Mesothelial cell of epicardium (in vitro differentiated cells): ENCODE data around the gene MBOAT7. TPM values are rescaled to one million over a fixed set of nuclear protein-coding genes. Genes with fewer than 3 reads are reported as not detected.

Experiments
- DNase-seq, 2 experiments: peaks; one replicate each; pipeline ENCODE4 v3.0.0; 2021; ENCODE audit warnings: low spot score in 2 of 2; ENCODE audit not compliant: unreplicated experiment in 2 of 2
- H3K27ac Mint-ChIP-seq: 2 replicates; pipeline ENCODE4 v1.8.0; 2021; ENCODE audit warnings: mixed read lengths
- H3K27me3 Mint-ChIP-seq: 2 replicates; pipeline ENCODE4 v1.8.0; 2021; ENCODE audit warnings: low read depth, mixed read lengths
- H3K36me3 Mint-ChIP-seq: 2 replicates; pipeline ENCODE4 v1.8.0; 2021; ENCODE audit warnings: mixed read lengths
- H3K4me1 Mint-ChIP-seq: 2 replicates; pipeline ENCODE4 v1.8.0; 2021; ENCODE audit warnings: mixed read lengths
- H3K4me3 Mint-ChIP-seq: 2 replicates; pipeline ENCODE4 v1.8.0; 2021; ENCODE audit warnings: mild to moderate bottlenecking, moderate library complexity, mixed read lengths
- H3K9me3 Mint-ChIP-seq: 2 replicates; pipeline ENCODE4 v1.8.0; 2021; ENCODE audit warnings: mixed read lengths
- CTCF ChIP-seq: fragments of 200-600 bp; sonication (generic); IDR thresholded peaks from one replicate; pipeline ENCODE4 v1.5.0; 2021; ENCODE audit warnings: antibody characterized with exemption; ENCODE audit not compliant: unreplicated experiment
- total RNA-seq: library from RNA; stranded (reverse); gene quantifications from 3 replicates; pipeline ENCODE4 v1.2.1, GENCODE V29; 2021

Gene MBOAT7
- total RNA-seq, 1 donor from 2014 or later: 113 TPM

GRCh38 chr19:54193011-54193410 lies 3.6 kb upstream of the MBOAT7 start:
- Mint-ChIP-seq H3K36me3 (peaks cover 7% of the 10 kb centered on the region), H3K4me3 (peak overlapping the region; percentile 51), H3K4me1 (peaks cover 19% of the 10 kb centered on the region), H3K27ac (peak overlapping the region; percentile 75), H3K9me3 (no peaks in the 10 kb centered on the region), H3K27me3 (no peaks in the 10 kb centered on the region)
- no peak for TF ChIP-seq CTCF
- DNase-seq: no peak

GRCh38 chr19:54191811-54192453 lies 2.6 kb upstream of the MBOAT7 start:
- Mint-ChIP-seq H3K4me1 (peaks cover 29% of the 10 kb centered on the region), H3K27ac (peak overlapping the region; percentile 97), H3K4me3 (peak overlapping the region; percentile 81), H3K36me3 (peaks cover 7% of the 10 kb centered on the region), H3K9me3 (no peaks in the 10 kb centered on the region), H3K27me3 (no peaks in the 10 kb centered on the region)
- TF ChIP-seq CTCF: no peak
- DNase-seq: no peak

- no peaks in the 10 kb centered on the region for H3K27me3 Mint-ChIP-seq
- no peak for TF ChIP-seq CTCF
- peaks cover 7% of the 10 kb centered on the region for H3K36me3 Mint-ChIP-seq
- H3K4me1 Mint-ChIP-seq: peaks cover 31% of the 10 kb centered on the region
- peak within 1 kb of the TSS; percentile 81 for H3K4me3 Mint-ChIP-seq
- no peaks in the 10 kb centered on the region for H3K9me3 Mint-ChIP-seq
- peak within 1 kb of the TSS; percentile 100 for H3K27ac Mint-ChIP-seq
- peak; percentile 87 to 93 for DNase-seq
Measured at GRCh38 chr19:54191011-54191810, 1.8 kb upstream of the MBOAT7 start, which contains the start of gene TSEN34. Gene TSEN34, plus strand, starts transcription at chr19:54191308. Its CDS starts 57 bp downstream, at chr19:54191365.

GRCh38 chr19:54190503-54191010 lies 1.2 kb upstream of the MBOAT7 start:
- TF ChIP-seq CTCF: no peak
- Mint-ChIP-seq H3K27me3 (no peaks in the 10 kb centered on the region), H3K4me3 (peak overlapping the region; percentile 81), H3K27ac (peak overlapping the region; percentile 100), H3K36me3 (peaks cover 6% of the 10 kb centered on the region), H3K4me1 (peaks cover 31% of the 10 kb centered on the region), H3K9me3 (no peaks in the 10 kb centered on the region)
- peak; percentile 99 to 100 for DNase-seq

GRCh38 chr19:54189735-54190502 lies 539 bp upstream of the MBOAT7 start:
- Mint-ChIP-seq H3K4me3 (peak overlapping the region; percentile 81), H3K4me1 (peaks cover 31% of the 10 kb centered on the region), H3K9me3 (no peaks in the 10 kb centered on the region), H3K27ac (peak overlapping the region; percentile 100), H3K36me3 (peaks cover 6% of the 10 kb centered on the region), H3K27me3 (no peaks in the 10 kb centered on the region)
- peak; percentile 100 for DNase-seq
- TF ChIP-seq CTCF: no peak
